22Rv1 (cell line): ENCODE measurements around the gene GPR176.

Experiments used
- H3K27ac ChIP-seq: fragments of 450-650 bp; 2 replicates; pipeline ENCODE4 v1.5.1; 2017
- ZFX ChIP-seq: fragments of 450-650 bp; IDR thresholded peaks from 2 replicates; pipeline ENCODE4 v1.6.1; 2017; ENCODE audit warnings: antibody characterized with exemption, borderline replicate concordance
- TF ChIP-seq, protein P1 (sequence below): fragments of 450-650 bp; IDR thresholded peaks from 2 replicates; pipeline ENCODE4 v1.5.1; 2017; ENCODE audit warnings: mild to moderate bottlenecking

Gene GPR176

DNA sequence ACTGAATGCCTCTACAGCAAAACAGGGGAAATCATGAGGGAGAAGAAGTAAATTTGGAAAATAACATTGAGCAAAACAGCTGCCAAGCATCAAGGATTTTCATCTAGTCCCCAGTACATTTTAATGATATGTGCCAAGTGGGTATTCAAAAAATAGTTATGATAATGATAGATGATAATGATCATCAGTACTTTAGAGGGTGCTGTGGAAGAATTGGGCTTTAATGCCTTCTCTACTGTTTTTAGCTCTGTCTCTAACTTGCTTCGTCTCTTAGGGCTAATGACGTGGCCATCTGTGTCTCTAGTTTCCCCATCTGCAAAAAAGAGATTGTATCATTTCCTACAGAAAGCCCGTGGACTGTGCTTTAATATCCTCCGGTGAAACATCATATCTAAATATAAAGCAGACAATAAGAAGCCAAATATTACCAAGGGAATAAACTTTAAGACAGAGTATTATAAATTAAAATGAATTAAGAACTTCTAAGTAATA, 127.2 kb downstream of the GPR176 start:
- H3K27ac ChIP-seq, result no peak overlapping the region

DNA sequence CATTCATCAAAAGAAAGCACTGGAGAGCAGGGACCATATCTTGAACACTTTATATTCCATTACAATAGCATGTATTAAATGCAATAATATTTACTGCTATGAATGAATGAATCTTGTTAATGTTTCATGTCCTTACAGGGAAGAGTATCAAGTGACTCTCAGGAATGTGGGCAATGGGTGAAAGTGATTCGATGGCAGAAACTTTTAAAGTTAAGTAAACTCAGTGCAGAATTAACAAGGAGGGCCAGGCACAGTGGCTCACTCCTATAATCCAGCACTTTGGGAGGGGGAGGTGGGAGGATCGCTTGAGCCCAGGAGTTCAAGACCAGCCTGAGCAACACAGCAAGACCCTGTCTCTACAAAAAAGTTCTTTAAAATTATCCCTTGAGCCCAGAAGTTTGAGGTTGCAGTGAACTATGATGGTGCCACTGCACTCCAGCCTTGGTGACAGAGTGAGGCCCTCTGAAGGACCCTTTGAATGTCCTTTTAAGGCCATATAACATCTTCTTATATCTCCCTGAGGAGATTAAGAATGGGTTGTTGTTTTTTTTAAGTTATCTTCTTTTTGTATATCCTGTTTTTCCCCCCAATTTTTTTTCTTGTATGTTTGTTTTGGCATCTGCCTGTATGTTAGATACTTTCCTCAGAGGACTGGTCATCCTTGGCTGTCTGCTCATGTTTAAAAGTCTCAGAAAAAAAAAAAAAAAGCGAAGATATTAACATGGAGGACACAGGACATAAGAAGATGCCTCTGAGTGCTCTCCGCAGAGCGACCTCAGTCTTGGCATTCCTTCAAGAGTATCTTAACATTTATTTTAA, 127.8 kb downstream of the GPR176 start:
- H3K27ac ChIP-seq, result no peak overlapping the region
- TF ChIP-seq ZFX, result no peak
- TF ChIP-seq, protein P1, sequence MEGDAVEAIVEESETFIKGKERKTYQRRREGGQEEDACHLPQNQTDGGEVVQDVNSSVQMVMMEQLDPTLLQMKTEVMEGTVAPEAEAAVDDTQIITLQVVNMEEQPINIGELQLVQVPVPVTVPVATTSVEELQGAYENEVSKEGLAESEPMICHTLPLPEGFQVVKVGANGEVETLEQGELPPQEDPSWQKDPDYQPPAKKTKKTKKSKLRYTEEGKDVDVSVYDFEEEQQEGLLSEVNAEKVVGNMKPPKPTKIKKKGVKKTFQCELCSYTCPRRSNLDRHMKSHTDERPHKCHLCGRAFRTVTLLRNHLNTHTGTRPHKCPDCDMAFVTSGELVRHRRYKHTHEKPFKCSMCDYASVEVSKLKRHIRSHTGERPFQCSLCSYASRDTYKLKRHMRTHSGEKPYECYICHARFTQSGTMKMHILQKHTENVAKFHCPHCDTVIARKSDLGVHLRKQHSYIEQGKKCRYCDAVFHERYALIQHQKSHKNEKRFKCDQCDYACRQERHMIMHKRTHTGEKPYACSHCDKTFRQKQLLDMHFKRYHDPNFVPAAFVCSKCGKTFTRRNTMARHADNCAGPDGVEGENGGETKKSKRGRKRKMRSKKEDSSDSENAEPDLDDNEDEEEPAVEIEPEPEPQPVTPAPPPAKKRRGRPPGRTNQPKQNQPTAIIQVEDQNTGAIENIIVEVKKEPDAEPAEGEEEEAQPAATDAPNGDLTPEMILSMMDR, result no peak

More for the DNA sequence above, 127.2 kb downstream of the GPR176 start:
- no peak for TF ChIP-seq ZFX
- TF ChIP-seq, protein P1, result no peak

DNA sequence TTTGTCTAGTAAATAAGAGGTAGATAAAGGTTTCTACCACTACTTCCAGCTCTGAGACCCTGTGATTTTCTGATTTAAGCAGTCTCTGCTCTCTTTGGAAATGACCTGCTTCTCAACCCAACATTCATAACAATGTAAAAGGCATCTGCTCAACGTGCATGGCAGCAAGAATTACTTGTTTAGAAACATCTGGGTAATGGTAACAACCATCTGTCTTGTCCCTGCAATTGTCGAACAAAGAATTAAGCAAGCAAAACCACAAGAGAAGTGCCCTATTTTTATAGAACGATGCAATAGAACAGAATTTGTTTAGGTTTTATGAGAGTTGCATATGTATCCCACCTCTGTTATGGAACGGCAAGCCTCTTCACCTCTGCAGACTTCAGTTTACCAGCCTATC, 130.3 kb downstream of the GPR176 start:
- H3K27ac ChIP-seq, result no peak overlapping the region
- TF ChIP-seq, protein P1, result no peak
- TF ChIP-seq ZFX, result no peak

DNA sequence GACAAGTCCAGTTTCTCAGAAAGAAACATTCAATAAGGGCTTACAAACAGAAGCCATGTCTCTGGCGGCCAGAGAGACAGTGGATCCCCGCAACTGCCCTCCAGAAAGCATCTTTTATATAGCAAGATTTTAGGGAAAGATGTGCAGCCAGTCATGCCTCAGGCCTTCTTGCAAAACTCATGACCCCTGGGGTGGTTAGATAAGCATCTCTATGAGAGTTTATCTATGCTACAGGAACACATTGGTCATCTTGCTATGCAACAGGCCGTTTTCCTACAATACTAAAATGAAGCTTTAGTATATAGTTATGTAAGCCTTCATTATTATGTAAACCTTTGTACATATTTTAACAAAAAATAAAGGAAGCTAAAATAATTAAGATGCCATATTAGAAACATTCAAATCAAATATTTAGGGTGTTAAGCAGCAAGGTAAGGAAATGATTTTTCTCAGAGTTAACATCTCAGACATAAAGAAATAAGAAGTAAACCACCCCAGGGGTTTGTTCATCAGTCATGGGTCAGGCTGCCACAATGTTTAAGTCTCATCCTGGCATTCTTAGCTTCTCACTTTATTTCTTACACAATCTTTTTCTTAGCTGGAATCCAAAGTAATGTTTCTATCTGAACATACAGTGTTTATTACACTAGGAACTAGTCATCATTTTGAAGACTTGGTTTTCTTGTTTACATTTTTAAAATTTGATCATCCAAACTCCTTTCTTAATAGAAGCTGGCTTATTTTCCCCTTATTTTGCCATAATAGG, 131.1 kb downstream of the GPR176 start:
- H3K27ac ChIP-seq, result no peak overlapping the region

DNA sequence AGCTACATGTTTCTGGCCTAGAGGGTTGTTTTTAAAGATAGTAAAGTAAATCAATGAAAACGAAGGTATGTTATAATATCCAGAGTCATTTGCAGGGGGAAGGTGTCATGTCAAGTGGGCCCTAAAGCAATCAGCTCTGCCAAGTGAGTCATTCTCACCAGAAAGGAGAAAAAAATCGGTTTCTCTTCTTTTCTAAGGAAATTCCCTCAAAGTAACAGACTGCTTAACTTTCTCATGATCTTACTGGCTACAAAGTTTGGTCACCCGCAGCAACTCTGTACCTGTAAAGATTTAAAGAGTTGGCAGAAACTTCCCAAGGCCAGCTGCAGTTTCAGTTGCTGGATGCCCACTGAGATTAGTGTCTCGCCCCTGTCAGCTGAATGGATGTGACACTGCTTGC, 132.0 kb downstream of the GPR176 start:
- H3K27ac ChIP-seq, result no peak overlapping the region
- TF ChIP-seq ZFX, result no peak
- TF ChIP-seq, protein P1, result no peak

More for the DNA sequence above, 131.1 kb downstream of the GPR176 start:
- TF ChIP-seq ZFX, result no peak
- TF ChIP-seq, protein P1, result no peak

DNA sequence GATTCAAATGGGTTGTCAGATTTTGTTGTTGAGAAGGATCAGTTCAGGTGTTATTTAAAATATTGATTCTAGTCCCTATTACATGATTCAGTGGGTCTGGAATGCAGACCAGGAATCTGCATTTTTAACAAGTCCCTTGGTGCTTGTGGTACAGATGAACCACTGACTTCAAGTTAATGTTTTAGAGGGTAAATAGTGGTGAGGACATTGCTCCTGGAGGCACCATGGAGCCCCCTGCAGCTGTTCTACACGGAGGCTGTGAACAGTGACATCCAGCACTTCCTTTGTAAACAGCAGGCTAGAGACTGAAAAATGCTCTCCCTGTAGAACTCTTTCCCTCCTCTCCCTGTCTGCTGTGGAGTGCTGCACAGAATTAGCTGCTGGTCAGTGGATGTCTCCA, 132.6 kb downstream of the GPR176 start:
- TF ChIP-seq, protein P1, result no peak
- no peak for TF ChIP-seq ZFX
- H3K27ac ChIP-seq, result no peak overlapping the region
